Lung (tissue), 12 donors: Measurements from ENCODE around the gene NAV2. TPM values are rescaled to one million over a fixed set of nuclear protein-coding genes. Genes with fewer than 3 reads are reported as not detected.

ENCODE experiments used
- ATAC-seq: fragments of 200-7000 bp; cut with Tn5 transposase; one replicate; pipeline ENCODE4 v1.9.1; 2020; ENCODE audit warnings: moderate number of reproducible peaks; ENCODE audit not compliant: insufficient read depth, low FRiP score
- DNase-seq, 3 donors: peaks; one replicate each; pipeline ENCODE4 v3.0.0-alpha.2; 2013 to 2017
- H3K27ac ChIP-seq, 2 donors: one replicate each; pipeline ENCODE4 v1.5.1; 2013; ENCODE audit warnings: mild to moderate bottlenecking in 2 of 2, moderate library complexity in 2 of 2, control low read depth in 1 of 2, inconsistent platforms in 1 of 2, low read depth in 1 of 2, low read length in 1 of 2
- H3K27me3 ChIP-seq, 3 donors: one replicate each; pipeline ENCODE4 v1.5.1; 2013; ENCODE audit warnings: low read length in 2 of 3; ENCODE audit not compliant: control insufficient read depth in 3 of 3, insufficient read depth in 3 of 3
- H3K36me3 ChIP-seq, 4 donors: one replicate each; pipeline ENCODE4 v1.5.1; 2013; ENCODE audit warnings: low read length in 4 of 4, mild to moderate bottlenecking in 1 of 4, moderate library complexity in 1 of 4; ENCODE audit not compliant: control insufficient read depth in 4 of 4, insufficient read depth in 4 of 4
- H3K4me1 ChIP-seq, 5 donors: one replicate each; pipeline ENCODE4 v1.5.1; 2013; ENCODE audit warnings: low read length in 5 of 5, mild to moderate bottlenecking in 2 of 5, moderate library complexity in 1 of 5; ENCODE audit not compliant: control insufficient read depth in 5 of 5, insufficient read depth in 5 of 5
- H3K4me3 ChIP-seq: one replicate; pipeline ENCODE4 v1.5.1; 2013; ENCODE audit warnings: mild to moderate bottlenecking, control low read depth, moderate library complexity
- H3K9ac ChIP-seq, 2 donors: one replicate each; pipeline ENCODE4 v1.5.1; 2013; ENCODE audit warnings: low read length in 2 of 2, control low read depth in 1 of 2; ENCODE audit not compliant: insufficient read depth in 1 of 2
- H3K9me3 ChIP-seq, 4 donors: one replicate each; pipeline ENCODE4 v1.5.1; 2013; ENCODE audit warnings: low read length in 3 of 4, mild to moderate bottlenecking in 1 of 4, moderate library complexity in 1 of 4; ENCODE audit not compliant: control insufficient read depth in 4 of 4, insufficient read depth in 3 of 4
- CTCF ChIP-seq: IDR thresholded peaks from 2 replicates; pipeline ENCODE4 v1.5.1; 2012; ENCODE audit warnings: mild to moderate bottlenecking; ENCODE audit errors: control extremely low read depth, extremely low read depth
- WGBS, 2 donors: extraction: QIAGEN DNeasy Blood & Tissue Kit; methylation state at CpG; one replicate each; pipeline ENCODE4 v1.1.7; 2013; 5-methylcytosine and 5-hydroxymethylcytosine counted together
- polyA plus RNA-seq, 2 donors: library from polyadenylated mRNA; stranded (reverse); fragments of 200-250 nt; gene quantifications; one replicate each; pipeline ENCODE4 v1.2.1, GENCODE V29; 2013
- total RNA-seq, 2 donors: library from RNA; depleted of rRNA in 1 of 2; stranded (reverse); fragments of >200 nt in 1 of 2; gene quantifications; one replicate each; pipeline ENCODE4 v1.2.1, GENCODE V29; 2014 to 2021
- donor health status: control.
- donor health status: control.
- donor health status: Bipolar disorder and iron deficiency.
- donor health status: healthy.
- donor health status: DM: yes; HTN: yes; CAD: no.

The NAV2 gene
- total and polyA plus RNA-seq, 4 donors, result 6.8 to 47.9 (median 20.2) TPM

GRCh38 chr11:19980388-19980787 lies 267.8 kb downstream of the NAV2 start:
- no peak for TF ChIP-seq CTCF

GRCh38 chr11:19980957-19981669 lies 268.5 kb downstream of the NAV2 start:
- H3K27ac ChIP-seq, result peak overlapping the region; percentile 46 to 79

More at GRCh38 chr11:19980388-19980787, 267.8 kb downstream of the NAV2 start:
- DNase-seq (peak in 1 of 3 donors; percentile 41), ATAC-seq (no peak)
- 69 to 70% methylated on average over 1 of the region's 1 CpG for WGBS, 2 donors
- Histone ChIP-seq H3K9ac (no peak overlapping the region), H3K27ac (peak overlapping the region; percentile 46 to 74), H3K9me3 (no peaks in the 10 kb centered on the region), H3K4me1 (peaks cover 6 to 26% (median 19%) of the 10 kb centered on the region in 5 donors), H3K4me3 (no peak overlapping the region), H3K27me3 (no peaks in the 10 kb centered on the region), H3K36me3 (peaks cover 0 to 6% (median 1%) of the 10 kb centered on the region in 4 donors)

GRCh38 chr11:19982774-19983495 lies 270.3 kb downstream of the NAV2 start:
- whole genome bisulfite sequencing, 2 donors, result 83 to 88% methylated on average over 5 of the region's 5 CpGs
- Histone ChIP-seq H3K9ac (no peak overlapping the region), H3K4me1 (peaks cover 6 to 30% (median 19%) of the 10 kb centered on the region in 5 donors), H3K36me3 (peaks cover 0 to 6% (median 1%) of the 10 kb centered on the region in 4 donors), H3K9me3 (no peaks in the 10 kb centered on the region), H3K4me3 (no peak overlapping the region), H3K27ac (peak overlapping the region in 1 of 2 donors; percentile 49), H3K27me3 (no peaks in the 10 kb centered on the region)
- DNase-seq (no peak), ATAC-seq (no peak)
- TF ChIP-seq CTCF, result no peak

More at GRCh38 chr11:19980957-19981669, 268.5 kb downstream of the NAV2 start:
- no peak for TF ChIP-seq CTCF
- 46 to 65% methylated on average over 8 of the region's 8 CpGs for WGBS, 2 donors
- no peaks in the 10 kb centered on the region for H3K27me3 ChIP-seq
- H3K4me3 ChIP-seq, result no peak overlapping the region
- peaks cover 0 to 6% (median 1%) of the 10 kb centered on the region in 4 donors for H3K36me3 ChIP-seq
- H3K4me1 ChIP-seq, result peaks cover 6 to 26% (median 19%) of the 10 kb centered on the region in 5 donors
- no peaks in the 10 kb centered on the region for H3K9me3 ChIP-seq
- peak; percentile 44 to 60 (median 48) for DNase-seq
- no peak overlapping the region for H3K9ac ChIP-seq
- ATAC-seq, result no peak
